ENCODE data around the gene ALDH4A1.

Gene ALDH4A1

DNA sequence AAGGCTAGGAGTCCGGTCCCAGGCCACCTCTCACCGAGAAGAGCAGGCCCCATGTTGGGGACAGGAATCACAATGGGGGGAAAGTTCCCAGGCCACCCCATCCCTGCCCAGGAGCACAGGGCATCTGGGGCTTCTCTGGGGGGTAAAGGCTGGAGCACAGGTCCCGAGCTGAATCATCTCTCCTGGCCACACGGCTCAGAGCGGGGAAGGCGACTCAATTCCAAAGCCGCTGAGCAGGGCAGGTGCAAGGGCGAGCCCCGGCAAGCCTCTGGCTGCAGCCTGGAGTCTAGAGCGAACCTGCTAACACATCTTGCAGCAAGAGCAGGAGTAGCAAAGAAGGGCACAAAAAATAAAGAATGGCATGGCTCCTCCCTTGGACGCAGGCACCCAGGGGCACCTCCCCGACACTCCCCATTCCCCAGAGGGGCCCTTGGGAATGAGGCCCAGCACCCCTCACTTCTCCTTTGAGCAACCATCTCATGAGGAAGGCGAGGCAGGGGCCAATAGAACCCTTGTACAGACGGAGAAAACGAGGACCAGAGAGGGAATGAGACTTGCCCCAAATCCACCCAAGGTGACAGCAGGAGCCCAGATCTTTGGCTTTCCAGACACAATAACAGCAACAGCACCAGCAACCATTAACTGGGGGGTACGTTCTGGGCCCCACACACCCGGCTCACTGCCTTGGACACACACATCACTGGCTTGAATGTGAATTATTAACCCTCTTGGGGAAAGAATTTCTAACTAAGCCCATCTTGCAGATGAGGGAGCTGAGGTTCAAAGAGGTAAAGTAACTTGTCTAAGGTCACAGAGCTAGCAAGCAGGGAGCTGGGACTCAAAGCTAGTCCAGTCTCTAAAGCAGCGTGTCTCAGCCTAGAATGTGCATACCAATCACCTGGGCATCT is 20.7 kb upstream of the ALDH4A1 start:
- no peak for DNase-seq (ENCODE audit: low read depth in 1 of 2, low spot score in 1 of 2)

DNA sequence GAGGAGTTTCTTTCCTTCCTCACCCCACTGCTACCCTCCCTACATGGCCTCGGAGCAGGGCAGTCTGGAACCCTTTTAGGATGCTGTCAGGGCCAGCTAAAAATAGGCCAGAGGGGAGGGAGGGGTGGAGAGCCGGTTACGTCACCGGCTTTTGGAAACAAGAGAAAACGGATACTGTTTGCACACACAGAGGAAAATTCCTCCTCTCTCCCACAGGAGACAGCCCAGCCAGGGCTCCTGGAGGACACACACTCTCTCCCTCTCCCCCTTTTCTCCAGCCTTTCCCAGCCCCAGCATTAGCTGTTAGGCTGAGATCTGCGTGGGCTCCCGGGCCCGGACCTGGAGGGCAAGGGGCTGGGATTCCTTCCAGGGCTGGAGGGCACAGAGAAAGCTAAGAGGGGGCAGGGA is 20.0 kb upstream of the ALDH4A1 start:
- no peak for DNase-seq (ENCODE audit: low read depth in 1 of 2, low spot score in 1 of 2)

DNA sequence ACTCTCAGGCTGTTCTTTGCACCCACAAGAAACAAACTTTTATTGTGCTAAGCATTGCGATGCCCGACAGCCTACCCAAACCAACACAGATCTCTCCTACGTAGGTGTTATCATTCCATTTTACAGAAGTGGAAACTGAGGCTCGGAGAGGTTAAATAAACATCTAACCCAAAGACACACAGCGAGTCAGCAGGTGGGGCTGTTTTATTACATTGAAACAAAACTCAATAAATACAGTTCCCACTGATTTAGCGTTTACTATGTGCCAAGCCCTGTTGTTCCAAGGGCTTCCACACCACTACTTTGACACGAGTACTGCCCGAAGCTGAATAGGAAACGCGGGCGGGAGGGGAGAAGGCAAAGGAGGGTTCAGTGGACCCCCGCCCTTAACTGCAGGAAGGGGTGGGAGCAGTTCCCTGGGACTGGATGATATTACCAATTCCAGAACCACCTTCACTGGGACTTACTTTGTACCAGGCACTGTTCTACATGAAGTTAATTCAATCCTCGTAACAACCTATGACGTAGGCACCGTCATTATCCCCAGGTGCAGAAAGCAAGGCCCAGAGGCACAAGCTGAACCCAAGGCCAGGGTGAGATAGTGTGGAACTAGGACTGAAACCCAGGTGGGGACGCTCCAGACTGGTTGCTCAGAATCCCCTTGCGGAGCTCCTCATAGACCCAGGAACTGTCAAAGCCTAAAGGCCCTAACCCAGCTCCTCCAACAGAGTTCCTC is 19.3 kb upstream of the ALDH4A1 start:
- DNase-seq (ENCODE audit: low read depth in 1 of 2, low spot score in 1 of 2) = no peak

DNA sequence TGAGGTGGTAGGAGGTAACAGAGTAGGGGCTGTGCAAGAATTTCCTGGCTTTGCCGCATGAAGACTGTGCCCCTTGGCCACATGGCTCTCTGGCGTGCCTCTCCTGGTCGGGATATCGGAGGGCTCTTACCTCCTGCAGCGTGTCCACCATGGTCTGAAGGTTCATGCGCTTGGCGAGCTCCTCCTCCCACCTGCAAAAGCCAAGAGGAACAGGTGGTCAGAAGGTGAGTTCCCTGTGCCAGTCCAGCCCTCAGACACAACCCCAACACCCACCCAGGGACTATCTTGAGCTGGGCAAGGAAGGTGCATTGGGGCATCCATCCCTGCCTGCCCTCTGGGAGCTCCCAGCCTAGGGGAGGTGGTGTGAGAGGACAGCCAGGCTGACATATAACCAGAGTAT is 18.6 kb upstream of the ALDH4A1 start:
- no peak for DNase-seq (ENCODE audit: low read depth in 1 of 2, low spot score in 1 of 2)

DNA sequence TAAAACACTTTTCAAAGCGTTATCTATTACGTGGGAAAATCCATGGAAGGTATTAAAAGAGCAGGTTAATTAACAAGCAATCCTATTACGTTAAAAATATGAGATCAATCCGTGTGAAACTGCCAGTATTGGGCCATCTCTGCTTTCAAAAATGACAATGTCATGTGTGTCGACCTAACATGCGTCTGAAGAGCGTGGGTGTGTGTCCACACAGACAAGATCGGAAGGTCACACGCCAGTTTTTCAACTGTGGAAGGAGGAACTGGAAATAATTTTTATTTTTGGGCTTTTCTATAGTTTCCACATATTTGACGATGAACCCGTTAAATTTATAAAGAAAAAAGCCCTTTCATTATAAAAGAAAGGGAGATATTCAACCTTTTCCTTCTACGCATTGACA is 17.6 kb upstream of the ALDH4A1 start:
- DNase-seq (ENCODE audit: low read depth in 1 of 2, low spot score in 1 of 2) = no peak

DNA sequence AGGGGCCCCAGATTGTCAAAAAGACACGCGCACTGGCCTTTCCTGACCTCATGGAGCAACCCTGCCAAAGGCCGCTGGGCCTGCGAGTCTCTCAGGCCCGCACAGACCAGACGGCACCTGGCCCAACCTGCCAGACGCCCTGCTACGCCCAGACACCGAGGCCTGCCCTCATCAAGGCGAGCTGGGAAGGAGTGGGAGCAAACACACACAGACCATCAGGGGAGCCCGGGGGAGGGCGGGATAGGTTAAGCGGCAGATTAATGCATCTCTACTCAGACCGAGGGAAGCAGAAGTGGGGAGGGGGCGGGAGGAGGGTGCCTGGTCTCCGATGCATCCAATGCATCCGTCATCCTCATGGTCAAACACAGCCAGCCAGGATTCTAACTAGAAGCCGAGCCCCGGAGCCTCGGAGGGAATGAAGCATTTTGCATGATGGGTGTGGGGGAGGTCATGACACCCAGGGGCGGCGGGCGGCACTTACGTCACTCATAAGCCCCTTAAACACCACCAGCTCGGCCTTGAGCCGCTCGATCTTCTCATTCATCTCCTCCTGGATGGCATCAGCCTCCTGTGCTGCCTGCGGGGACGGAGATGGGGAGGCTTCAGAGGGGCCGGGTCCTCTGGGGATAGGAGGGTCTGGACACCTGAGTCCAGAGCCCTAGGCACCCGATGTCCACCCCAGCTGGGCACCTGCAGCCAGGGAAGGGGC is 17.0 kb upstream of the ALDH4A1 start:
- DNase-seq (ENCODE audit: low read depth in 1 of 2, low spot score in 1 of 2) = no peak

DNA sequence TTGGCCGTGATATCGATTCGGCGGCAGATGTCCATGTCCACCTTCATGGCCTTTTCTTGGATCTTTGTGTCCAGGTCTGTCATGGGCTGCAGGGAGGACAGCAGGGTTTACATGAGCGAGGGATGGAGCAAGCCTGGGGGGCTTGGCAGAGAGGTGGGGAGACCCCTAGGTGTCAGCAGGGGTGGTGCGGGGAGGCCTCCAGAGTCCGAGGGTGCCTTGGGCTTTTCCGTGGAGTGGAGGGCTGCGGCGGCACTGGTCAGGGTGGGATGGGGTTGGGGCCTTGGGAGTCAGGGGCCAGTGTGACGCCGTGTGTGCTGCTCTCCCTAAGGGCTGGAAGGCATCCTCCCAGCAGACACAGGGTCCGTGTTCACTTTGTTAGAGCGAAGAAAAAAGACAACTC is 16.1 kb upstream of the ALDH4A1 start:
- DNase-seq (ENCODE audit: low read depth in 1 of 2, low spot score in 1 of 2) = no peak

DNA sequence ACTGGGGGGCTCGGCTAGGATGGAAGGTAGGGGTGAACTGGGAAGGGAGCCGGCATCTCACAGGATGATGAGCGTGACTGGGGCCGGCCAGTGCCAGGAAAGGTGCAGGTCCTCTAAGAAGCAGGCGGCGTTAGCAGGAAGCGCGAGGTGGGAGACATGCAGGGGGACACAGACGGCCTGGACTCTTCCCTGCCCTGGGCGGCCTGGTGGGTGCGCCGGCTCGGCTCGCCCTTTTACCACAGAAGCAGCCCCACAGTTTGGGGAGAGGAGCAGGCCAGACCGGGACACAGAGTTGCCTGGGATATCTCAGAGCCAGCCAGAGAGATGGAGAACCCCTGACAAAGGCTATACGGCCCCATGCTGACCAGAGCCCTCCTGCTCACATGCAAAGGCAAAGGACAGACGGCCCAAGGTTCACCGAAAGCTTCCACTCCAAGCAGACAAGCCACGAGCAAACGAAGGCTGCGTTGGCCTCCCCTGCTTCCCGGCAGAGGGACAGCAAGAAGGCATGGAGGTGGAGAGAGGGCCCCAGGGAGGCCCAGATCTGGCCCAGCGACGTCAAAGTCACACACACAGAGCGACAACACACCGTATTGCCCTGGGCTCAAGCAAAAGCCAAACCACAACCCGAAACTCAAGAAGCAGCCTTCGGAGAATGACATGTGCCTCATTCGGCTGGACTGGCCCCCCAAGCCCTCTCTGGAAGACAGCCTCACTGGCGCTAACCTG is 14.9 kb upstream of the ALDH4A1 start:
- no peak for DNase-seq (ENCODE audit: low read depth in 1 of 2, low spot score in 1 of 2)

DNA sequence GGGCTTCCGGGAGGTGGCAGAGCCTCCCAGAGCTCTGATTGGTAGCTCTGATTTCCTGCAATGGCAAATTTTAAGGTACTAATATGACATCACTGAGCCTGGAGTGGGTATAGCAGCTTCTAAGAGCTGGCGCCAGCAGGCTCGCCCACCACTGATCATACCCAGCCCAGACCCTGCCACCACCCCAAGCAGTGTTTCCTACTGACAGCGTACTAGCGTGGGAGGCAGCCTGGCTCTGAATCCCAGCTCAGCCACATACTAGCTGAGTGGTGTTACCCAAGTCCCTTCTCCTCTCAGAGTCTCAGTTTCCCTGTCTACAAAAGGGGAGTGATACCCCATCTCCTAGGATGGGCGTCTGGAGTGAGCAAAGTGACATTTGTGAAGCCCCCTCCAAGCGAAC is 13.0 kb upstream of the ALDH4A1 start:
- DNase-seq (ENCODE audit: low read depth in 1 of 2, low spot score in 1 of 2) = no peak

DNA sequence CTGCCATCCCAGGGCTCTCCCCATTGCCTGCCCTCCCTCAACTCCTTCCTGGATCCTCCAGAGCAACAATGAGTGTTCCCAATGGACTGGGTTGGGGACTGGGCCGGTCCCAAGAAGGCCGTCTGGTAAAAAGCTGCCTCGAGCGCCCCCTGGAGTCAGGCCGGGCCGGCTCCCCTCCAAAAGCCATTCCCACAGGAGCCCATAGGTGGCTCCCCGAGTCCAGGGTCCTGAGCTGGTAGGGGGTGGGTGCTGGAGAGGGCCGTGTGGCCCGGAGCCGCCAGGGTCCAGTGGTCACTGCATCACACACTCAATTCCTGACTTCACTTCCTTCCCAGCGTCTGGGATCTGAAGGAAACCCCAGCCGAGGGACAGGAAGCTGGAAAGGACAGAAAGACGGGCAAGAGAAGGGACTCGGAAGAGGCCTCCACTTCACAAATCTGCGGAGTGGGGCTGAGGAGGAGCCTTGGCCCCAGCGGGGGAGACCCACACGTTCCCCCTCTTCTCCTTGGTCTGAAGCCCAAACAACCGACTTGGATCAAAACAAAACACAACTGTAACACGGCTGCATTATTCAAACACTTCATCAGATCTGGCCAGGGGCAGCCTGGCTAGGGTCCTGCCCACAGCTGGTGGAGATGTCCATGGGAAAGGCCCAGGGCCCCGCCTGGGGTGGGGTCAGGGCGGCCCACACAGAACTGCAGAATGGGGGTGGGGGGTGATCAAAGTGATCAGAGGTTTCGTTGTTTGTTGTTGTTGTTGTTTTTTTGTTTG is 10.9 kb upstream of the ALDH4A1 start:
- peak; percentile 50 to 73 for DNase-seq (ENCODE audit: low read depth in 1 of 2, low spot score in 1 of 2)

DNA sequence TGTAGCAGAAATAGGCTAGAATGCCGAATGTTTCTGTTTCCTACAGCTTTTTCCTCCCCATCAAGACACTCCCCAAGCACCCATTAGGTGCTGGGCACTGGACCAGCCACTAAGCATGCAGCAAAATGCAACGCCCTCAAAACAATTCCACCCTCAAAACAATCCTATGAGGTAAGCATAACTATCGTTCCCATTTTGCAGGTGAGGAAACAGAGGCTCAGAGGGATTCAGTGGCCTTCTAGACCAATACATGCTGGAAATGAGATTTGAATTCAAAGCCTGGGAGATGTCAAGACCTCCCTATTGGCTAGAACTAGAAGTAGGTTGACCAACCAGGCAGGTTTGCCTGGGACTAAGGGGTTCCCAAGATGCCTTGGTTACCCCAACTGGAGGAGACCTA is 10.2 kb upstream of the ALDH4A1 start:
- no peak for DNase-seq (ENCODE audit: low read depth in 1 of 2, low spot score in 1 of 2)

DNA sequence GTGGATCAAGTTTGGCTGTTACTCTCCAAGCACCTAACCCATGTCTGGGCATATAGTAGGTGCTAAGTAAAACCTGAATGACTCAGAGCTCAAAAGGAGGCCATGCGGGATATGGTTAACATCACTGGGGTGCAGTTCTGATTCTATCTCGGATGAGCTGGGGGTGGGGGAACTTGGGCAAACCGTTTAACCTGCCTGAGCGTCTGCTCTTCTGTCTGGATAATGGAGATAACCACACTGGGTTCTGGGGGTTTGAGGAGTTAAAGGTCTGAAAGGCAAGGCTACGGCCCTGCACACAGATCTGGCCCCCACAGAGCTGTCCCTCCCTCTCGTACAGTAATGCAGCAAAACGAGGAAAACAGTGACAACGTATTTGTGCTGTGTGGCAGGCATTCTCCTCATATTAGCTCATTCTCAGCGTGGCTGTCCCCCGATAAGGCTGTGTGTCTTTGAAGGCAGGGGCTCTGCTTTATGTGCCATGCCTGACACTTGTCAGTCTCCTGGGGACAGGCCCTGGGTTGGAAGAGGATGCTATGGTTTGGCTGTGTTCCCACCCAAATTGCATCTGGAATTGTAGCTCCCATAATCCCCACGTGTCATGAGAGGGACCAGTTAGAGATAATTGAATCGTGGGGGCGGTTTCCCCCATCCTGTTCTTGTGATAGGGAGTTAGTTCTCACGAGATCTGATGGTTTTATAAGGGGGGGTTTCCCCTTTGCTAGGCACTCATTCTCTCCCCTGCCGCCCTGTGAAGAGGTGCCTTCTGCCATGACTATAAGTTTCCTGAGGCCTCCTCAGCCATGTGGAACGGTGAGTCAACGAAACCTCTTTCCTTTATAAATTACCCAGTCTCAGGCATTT is 6.8 kb upstream of the ALDH4A1 start:
- no peak for DNase-seq (ENCODE audit: low read depth in 1 of 2, low spot score in 1 of 2)

DNA sequence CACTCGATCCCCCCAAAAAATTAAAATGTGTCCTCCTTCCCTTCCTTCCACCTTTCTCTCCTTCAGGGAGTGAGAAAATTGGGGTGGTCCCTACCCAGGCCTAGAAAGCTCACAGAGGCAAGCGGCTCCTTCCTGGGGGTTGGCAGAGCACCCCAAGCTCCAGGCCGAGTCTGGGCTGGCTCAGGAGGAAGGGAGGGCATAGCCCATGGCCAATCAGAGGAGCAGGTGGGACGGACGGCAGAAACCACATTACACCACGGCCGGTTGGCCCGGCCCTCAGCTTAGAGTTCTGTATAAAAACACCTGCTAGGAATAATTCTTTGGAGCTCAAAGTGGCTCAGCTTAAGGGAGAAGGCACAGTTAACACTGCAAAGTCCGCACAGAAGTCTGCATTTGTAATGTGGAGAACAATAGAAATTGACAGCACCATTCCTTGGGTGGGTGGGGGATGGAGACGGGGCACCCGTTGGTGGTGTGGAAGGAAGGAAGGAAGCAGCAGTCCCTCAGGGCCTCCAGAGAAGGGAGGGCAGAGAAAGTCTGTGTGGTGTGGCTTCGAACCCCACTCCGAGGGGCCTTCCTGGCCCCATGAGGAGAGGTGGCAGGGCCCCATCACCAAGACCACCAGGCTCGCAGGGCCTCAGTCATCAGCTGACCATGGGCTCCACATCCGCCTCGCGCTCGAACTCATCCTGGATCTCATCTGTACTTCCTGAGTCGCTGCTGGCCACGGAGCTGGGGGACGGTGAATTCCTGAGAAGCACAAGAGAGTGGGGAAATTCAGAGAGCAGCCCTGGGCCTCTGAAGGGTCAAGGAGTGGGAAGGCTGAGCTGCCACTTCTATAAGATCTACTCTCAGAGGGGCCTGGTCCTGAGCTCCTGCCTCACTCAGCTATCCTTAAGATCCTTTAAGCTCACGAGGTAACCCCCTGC is 5.8 kb upstream of the ALDH4A1 start:
- no peak for DNase-seq (ENCODE audit: low read depth in 1 of 2, low spot score in 1 of 2)

DNA sequence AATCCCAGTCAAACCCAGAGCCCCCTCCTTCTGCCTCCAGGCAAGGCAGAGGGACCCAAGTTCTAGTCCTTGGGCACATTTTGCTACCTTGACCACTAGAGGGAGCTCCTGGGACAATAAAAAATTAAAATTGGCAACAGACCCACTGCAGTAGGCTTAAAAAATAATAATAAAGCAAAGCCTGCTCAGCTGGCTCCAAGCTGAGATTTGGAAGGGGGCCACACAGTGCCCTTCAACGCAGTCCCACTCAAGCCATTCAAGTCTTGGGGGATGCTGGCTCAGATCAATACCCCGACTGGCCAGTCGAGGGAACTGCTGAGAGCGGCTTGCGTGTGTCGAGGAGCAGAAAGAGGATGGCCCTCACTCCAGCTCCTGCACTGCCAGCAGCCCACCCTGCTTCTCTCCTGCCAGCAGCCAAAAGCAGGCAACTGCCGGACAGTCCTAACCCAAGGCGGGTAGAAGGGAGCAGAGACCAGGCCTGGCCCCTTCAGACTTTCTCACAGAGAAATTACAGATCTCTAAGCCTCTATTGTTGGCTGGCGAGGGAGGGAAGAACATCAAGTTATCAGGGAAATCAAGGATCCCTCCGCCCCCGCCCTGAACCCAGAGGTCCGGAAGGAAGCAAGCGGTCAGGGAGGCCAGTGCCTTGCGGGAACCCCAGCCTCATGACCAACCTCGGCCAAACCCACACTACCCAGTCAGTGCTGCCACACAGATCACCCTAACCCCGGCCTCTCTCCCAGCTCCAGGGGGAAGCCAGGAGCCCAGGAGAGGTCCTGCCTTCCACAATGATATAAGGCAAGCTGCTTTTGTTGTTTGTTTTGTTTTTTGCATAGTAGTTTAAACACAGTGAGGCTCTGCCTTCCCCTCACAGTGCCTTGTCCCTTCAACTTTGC is 4.9 kb upstream of the ALDH4A1 start:
- DNase-seq (ENCODE audit: low read depth in 1 of 2, low spot score in 1 of 2) = peak in 1 of 2 donors; percentile 31

DNA sequence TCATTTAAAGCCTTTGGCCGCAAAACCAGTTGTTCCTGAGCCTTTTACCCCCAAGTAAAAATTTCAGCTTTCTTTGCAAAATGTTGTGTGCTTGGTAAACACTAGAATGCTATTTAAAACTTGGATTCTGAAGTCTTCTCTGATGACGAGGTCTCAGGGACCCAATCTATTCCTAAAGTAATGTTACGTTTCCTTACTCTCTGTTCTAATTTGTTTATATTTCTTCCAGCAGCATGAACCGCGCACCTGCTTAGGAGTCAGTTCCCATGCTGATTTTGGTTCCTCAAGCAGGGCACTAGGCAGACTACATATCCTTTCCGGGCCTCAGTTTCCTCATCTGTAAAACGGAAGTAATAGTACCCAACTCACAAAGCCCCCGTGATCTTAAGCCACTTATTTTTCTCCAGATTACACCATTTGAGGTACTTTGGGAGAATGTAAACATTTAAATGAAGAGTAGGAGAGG is 969 bp upstream of the ALDH4A1 start:
- no peak for DNase-seq (ENCODE audit: low read depth in 1 of 2, low spot score in 1 of 2)

DNA sequence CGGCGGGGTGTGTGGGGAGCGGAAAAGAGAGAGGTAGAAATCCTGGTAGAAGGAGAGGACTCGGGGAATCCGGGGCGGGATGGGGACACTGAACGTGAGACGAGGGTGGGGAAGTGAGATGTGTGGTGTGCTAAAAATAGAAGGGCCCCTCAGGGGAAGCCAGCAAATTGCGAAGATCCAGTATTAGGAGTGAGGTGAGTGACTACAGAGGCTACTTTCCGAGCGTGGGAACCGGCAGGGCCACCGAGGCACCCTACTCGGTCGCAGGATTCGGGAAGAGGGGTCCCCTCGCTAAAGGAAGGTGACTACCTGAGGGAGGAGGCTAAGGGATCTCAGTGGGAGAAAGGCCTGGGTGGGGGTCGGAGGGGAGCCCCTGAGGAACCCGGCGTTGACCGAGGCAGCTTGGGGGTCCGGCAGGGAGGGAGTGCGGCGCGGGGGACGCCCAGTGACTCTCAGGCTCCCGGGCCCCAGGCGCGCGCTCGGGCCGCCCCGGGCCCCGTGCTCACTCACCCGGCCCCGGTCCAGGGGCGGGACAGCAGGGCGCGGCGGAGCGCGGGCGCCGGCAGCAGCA is 318 bp downstream of the ALDH4A1 start:
- DNase-seq (ENCODE audit: low read depth in 1 of 2, low spot score in 1 of 2) = no peak
